ENCODE data around the gene DOP1B. TPM values are rescaled to one million over a fixed set of nuclear protein-coding genes. Genes with fewer than 3 reads are reported as not detected.
"Not testable (repeated sequence)": the region's sequence is repeated elsewhere in the genome, so short reads cannot be mapped to it uniquely, and the experiment has no call there.

Gene DOP1B
- total RNA-seq, 1 donor: 14.6 TPM

- H3K4me1 ChIP-seq (ENCODE audit: insufficient read depth, low read length): no peaks in the 10 kb centered on the region
- H3K27me3 ChIP-seq (ENCODE audit: insufficient read depth, low read length): no peaks in the 10 kb centered on the region
- no peak overlapping the region for H3K4me3 ChIP-seq (ENCODE audit: low read length)
- H3K9me3 ChIP-seq (ENCODE audit: low read depth, low read length): no peaks in the 10 kb centered on the region
Measured at GRCh38 chr21:36199021-36199420, 42.4 kb downstream of the DOP1B start.

GRCh38 chr21:36199575-36199974 is 43.0 kb downstream of the DOP1B start:
- H3K9me3 ChIP-seq (ENCODE audit: low read depth, low read length); H3K27me3 ChIP-seq (ENCODE audit: insufficient read depth, low read length); H3K4me3 ChIP-seq (ENCODE audit: low read length); H3K4me1 ChIP-seq (ENCODE audit: insufficient read depth, low read length): not testable (repeated sequence)

GRCh38 chr21:36200081-36200561 is 43.5 kb downstream of the DOP1B start:
- H3K4me1 ChIP-seq (ENCODE audit: insufficient read depth, low read length): no peaks in the 10 kb centered on the region
- no peak overlapping the region for H3K4me3 ChIP-seq (ENCODE audit: low read length)
- no peaks in the 10 kb centered on the region for H3K9me3 ChIP-seq (ENCODE audit: low read depth, low read length)
- H3K27me3 ChIP-seq (ENCODE audit: insufficient read depth, low read length): no peaks in the 10 kb centered on the region

GRCh38 chr21:36202726-36203602 is 46.3 kb downstream of the DOP1B start:
- Histone ChIP-seq H3K4me3 (ENCODE audit: low read length) (no peak overlapping the region), H3K4me1 (ENCODE audit: insufficient read depth, low read length) (no peaks in the 10 kb centered on the region), H3K27me3 (ENCODE audit: insufficient read depth, low read length) (no peaks in the 10 kb centered on the region), H3K9me3 (ENCODE audit: low read depth, low read length) (no peaks in the 10 kb centered on the region)

GRCh38 chr21:36203603-36203889 is 46.9 kb downstream of the DOP1B start:
- no peaks in the 10 kb centered on the region for H3K27me3 ChIP-seq (ENCODE audit: insufficient read depth, low read length)
- H3K4me3 ChIP-seq (ENCODE audit: low read length): no peak overlapping the region
- H3K9me3 ChIP-seq (ENCODE audit: low read depth, low read length): no peaks in the 10 kb centered on the region
- no peaks in the 10 kb centered on the region for H3K4me1 ChIP-seq (ENCODE audit: insufficient read depth, low read length)

GRCh38 chr21:36204980-36205379 is 48.4 kb downstream of the DOP1B start:
- no peaks in the 10 kb centered on the region for H3K9me3 ChIP-seq (ENCODE audit: low read depth, low read length)
- H3K4me1 ChIP-seq (ENCODE audit: insufficient read depth, low read length): no peaks in the 10 kb centered on the region
- no peak overlapping the region for H3K4me3 ChIP-seq (ENCODE audit: low read length)
- H3K27me3 ChIP-seq (ENCODE audit: insufficient read depth, low read length): no peaks in the 10 kb centered on the region

GRCh38 chr21:36205962-36206361 is 49.3 kb downstream of the DOP1B start:
- Histone ChIP-seq H3K9me3 (ENCODE audit: low read depth, low read length) (no peaks in the 10 kb centered on the region), H3K4me3 (ENCODE audit: low read length) (no peak overlapping the region), H3K4me1 (ENCODE audit: insufficient read depth, low read length) (no peaks in the 10 kb centered on the region), H3K27me3 (ENCODE audit: insufficient read depth, low read length) (no peaks in the 10 kb centered on the region)

Other genes starting within 250 kb of the DOP1B start
- 8.4 TPM for gene SETD4, start 96.3 kb upstream of the DOP1B start, total RNA-seq
- 6.4 TPM for gene CBR1, start 86.8 kb upstream of the DOP1B start, total RNA-seq
- gene CBR3, start 21.7 kb upstream of the DOP1B start, total RNA-seq: 4.1 TPM
- gene MORC3, start 163.4 kb downstream of the DOP1B start, total RNA-seq: 117 TPM
- gene CHAF1B, start 228.6 kb downstream of the DOP1B start, total RNA-seq: 1.2 TPM

All from mononuclear cell (primary cell).